MM.1S (cell line): ENCODE data around the gene PDZRN3.

Experiments
- EZH2 ChIP-seq: fragments of 300-600 bp; sonication (generic); optimal IDR thresholded peaks from 2 replicates; pipeline ENCODE3; 2017; ENCODE audit warnings: low read depth, mild to moderate bottlenecking, antibody characterized with exemption, low read length, mixed read lengths
- EZH2phosphoT487 ChIP-seq: fragments of 300-600 bp; sonication (generic); IDR thresholded peaks from 2 replicates; pipeline ENCODE4 v1.6.1; 2018; ENCODE audit warnings: antibody characterized with exemption, low read length
- TF ChIP-seq, protein P1 (sequence below): fragments of 300-600 bp; sonication (generic); IDR thresholded peaks from 2 replicates; pipeline ENCODE4 v1.5.1; 2016; ENCODE audit warnings: antibody characterized with exemption, low read length, mixed read lengths

DNA sequence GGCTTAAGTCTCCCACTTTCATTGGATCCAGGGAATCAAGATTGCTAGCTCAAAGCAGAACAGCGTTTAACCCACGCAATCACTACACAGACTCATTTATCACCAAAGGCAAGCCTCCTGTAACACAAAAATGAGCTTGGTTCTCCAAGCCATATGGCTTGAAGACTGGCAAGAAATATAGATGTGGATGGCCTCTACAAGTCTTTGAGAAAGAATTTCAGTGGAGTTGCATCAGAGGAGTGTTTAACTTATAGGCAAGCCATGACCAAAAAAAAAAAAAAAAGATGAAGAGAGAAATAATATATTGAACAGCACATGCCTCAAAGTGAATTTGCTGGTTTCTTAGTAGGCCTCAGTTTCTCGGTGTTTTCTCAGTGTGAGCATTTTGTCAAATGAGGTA lies 27.3 kb downstream of the PDZRN3 start:
- TF ChIP-seq, protein P1, sequence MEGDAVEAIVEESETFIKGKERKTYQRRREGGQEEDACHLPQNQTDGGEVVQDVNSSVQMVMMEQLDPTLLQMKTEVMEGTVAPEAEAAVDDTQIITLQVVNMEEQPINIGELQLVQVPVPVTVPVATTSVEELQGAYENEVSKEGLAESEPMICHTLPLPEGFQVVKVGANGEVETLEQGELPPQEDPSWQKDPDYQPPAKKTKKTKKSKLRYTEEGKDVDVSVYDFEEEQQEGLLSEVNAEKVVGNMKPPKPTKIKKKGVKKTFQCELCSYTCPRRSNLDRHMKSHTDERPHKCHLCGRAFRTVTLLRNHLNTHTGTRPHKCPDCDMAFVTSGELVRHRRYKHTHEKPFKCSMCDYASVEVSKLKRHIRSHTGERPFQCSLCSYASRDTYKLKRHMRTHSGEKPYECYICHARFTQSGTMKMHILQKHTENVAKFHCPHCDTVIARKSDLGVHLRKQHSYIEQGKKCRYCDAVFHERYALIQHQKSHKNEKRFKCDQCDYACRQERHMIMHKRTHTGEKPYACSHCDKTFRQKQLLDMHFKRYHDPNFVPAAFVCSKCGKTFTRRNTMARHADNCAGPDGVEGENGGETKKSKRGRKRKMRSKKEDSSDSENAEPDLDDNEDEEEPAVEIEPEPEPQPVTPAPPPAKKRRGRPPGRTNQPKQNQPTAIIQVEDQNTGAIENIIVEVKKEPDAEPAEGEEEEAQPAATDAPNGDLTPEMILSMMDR = no peak
- TF ChIP-seq EZH2 = no peak
- TF ChIP-seq EZH2phosphoT487 = no peak
